Measurements from ENCODE around the gene FITM1.

GRCh38 chr14:24157331-24157730 lies 26.9 kb downstream of the FITM1 start:
- no peak for TF ChIP-seq CTCF (tag by site-specific recombination; IDR thresholded peaks at IDR 0.05)
- no peak for TF ChIP-seq SETDB1 (IDR thresholded peaks at IDR 0.05; ENCODE audit: insufficient read length, low read length)
- no peak for TF ChIP-seq ATF2 (tag by site-specific recombination; IDR thresholded peaks at IDR 0.05; ENCODE audit: low read depth)
- TF ChIP-seq ZNF530 (tag by site-specific recombination; IDR thresholded peaks at IDR 0.05; ENCODE audit: low read depth) = no peak
- no peak for TF ChIP-seq ZSCAN4 (tag by site-specific recombination; IDR thresholded peaks at IDR 0.05)
- no peak for TF ChIP-seq ZNF830 (tag by site-specific recombination; IDR thresholded peaks at IDR 0.05; ENCODE audit: low read depth)
- TF ChIP-seq YY1 (tag by site-specific recombination; IDR thresholded peaks at IDR 0.05) = no peak
- no peak for TF ChIP-seq SP7 (tag by site-specific recombination; IDR thresholded peaks at IDR 0.05)
- TF ChIP-seq, protein P1, sequence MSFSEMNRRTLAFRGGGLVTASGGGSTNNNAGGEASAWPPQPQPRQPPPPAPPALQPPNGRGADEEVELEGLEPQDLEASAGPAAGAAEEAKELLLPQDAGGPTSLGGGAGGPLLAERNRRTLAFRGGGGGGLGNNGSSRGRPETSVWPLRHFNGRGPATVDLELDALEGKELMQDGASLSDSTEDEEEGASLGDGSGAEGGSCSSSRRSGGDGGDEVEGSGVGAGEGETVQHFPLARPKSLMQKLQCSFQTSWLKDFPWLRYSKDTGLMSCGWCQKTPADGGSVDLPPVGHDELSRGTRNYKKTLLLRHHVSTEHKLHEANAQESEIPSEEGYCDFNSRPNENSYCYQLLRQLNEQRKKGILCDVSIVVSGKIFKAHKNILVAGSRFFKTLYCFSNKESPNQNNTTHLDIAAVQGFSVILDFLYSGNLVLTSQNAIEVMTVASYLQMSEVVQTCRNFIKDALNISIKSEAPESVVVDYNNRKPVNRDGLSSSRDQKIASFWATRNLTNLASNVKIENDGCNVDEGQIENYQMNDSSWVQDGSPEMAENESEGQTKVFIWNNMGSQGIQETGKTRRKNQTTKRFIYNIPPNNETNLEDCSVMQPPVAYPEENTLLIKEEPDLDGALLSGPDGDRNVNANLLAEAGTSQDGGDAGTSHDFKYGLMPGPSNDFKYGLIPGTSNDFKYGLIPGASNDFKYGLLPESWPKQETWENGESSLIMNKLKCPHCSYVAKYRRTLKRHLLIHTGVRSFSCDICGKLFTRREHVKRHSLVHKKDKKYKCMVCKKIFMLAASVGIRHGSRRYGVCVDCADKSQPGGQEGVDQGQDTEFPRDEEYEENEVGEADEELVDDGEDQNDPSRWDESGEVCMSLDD (tag by site-specific recombination; IDR thresholded peaks at IDR 0.05) = no peak
- TF ChIP-seq ZSCAN5A (tag by site-specific recombination; IDR thresholded peaks at IDR 0.05) = no peak
- TF ChIP-seq ZBTB21 (tag by site-specific recombination; IDR thresholded peaks at IDR 0.05) = no peak
- TF ChIP-seq ZNF610 (tag by site-specific recombination; IDR thresholded peaks at IDR 0.05; ENCODE audit: borderline replicate concordance) = no peak
- TF ChIP-seq, protein P2, sequence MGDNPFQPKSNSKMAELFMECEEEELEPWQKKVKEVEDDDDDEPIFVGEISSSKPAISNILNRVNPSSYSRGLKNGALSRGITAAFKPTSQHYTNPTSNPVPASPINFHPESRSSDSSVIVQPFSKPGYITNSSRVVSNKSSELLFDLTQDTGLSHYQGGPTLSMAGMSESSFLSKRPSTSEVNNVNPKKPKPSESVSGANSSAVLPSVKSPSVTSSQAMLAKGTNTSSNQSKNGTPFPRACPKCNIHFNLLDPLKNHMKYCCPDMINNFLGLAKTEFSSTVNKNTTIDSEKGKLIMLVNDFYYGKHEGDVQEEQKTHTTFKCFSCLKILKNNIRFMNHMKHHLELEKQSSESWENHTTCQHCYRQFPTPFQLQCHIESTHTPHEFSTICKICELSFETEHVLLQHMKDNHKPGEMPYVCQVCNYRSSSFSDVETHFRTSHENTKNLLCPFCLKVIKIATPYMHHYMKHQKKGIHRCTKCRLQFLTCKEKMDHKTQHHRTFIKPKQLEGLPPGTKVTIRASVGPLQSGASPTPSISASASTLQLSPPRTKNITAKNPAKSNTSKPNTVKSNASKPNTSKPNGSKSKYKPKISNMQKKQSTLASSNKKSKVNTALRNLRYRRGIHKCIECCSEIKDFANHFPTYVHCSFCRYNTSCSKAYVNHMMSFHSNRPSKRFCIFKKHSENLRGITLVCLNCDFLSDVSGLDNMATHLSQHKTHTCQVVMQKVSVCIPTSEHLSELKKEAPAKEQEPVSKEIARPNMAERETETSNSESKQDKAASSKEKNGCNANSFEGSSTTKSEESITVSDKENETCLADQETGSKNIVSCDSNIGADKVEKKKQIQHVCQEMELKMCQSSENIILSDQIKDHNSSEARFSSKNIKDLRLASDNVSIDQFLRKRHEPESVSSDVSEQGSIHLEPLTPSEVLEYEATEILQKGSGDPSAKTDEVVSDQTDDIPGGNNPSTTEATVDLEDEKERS (tag by site-specific recombination; IDR thresholded peaks at IDR 0.05) = no peak

Data from HEK293 (cell line).